ENCODE data around the gene FAM114A1.
"Not testable (repeated sequence)": the region's sequence is repeated elsewhere in the genome, so short reads cannot be mapped to it uniquely, and the experiment has no call there.

The FAM114A1 gene

DNA sequence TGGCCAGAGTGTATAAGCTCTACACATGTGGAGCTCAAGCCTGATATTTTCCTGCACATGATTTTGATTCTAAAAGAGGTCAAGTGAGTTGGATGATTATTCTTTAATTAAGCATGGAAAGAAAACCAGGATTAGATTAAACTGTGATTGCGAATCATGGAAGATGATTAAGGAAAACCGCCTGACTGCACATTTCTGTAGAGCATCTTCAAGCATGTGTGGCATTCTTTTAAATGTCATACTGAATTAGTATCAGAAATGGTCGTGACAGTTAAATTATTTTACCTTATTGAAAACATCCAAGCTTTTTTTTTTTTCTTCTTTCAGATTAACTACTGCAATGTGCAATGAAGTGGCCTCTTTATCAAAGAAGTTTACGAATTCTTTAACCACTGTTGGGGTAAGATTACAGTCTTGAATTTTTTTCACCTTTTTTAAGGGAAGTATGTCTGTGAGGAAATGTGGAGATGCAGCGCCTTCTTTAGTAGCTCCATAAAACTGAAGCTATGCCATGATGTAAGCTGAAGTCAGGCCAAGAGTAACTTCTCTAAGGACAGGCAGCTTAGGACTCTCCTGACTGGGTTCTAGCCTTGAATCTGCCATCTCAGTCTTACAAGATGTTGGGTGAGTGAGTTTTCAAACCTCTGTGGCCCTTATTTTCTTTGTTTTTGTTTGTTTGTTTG is 67.9 kb downstream of the FAM114A1 start:
- DNase-seq (ENCODE audit: low spot score): no peak

DNA sequence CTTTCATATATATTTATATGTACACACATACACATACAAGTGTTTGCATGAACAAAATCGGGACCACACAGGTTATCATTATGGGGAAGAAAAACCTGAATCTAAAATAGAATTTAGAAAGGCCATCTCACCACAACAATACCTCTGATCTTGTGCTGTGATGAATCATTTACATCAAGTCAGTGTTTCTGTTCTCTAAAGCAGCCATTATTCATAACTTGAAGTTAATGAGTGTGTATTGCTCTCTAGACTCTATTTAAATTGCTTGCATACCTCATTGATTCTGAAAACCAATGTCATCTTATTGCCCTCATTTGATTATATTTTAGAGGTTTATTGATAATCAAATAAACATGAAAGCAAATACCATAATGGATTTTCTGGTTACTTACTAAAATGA is 71.6 kb downstream of the FAM114A1 start:
- no peak for DNase-seq (ENCODE audit: low spot score)

DNA sequence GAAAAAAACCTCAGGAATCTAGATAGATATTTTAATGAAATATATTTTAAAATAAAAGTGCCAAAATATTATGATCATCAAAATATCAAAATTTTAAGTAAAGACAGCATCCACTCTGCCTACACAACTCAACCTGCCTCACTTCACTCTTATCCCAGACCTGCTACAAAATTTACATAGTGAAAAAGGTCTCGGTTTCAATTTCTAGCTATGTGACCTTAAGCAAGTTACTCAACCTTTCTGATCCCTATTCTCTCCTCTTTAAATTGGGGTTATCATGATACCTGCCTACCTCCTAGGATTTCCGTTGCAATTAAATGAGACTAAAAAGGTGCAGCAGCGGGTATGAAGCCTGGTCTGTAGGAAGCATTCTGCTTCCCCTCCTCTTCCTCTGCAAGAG is 72.9 kb downstream of the FAM114A1 start:
- DNase-seq (ENCODE audit: low spot score): no peak

DNA sequence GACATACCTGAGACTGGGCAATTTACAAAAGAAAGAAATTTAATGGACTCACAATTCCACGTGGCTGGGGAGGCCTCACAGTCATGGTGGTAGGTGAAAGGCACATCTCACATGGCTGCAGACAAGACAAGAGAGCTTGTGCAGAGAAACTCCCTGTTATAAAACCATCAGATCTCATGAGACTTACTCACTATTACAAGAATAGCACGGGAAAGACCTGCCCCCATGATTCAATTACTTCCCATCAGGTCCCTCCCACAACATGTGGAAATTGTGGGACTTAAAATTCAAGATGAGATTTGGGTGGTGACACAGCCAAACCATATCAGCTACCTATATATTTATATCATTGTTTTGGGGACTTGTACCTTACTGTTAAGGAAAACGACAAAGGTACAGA is 74.3 kb downstream of the FAM114A1 start:
- not testable (repeated sequence) for DNase-seq (ENCODE audit: low spot score)

DNA sequence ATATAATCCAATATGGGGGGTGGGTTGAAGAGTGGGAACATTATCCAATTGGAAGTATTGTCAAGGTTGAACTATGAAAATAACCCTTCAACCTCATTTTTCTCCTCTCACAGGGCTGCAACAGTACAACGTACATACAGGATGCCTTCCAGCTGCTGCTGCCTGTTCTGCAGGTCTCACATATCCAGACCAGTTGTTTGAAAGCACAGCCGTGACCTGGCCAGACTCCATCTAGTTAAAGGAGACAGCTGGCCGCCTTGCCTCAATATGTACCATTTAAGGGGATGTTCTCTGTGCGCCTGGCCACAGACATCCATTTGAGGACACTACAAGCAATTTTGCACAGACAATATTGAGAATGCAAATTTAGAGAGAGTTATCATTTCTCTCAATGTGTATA is 75.7 kb downstream of the FAM114A1 start:
- DNase-seq (ENCODE audit: low spot score): no peak

DNA sequence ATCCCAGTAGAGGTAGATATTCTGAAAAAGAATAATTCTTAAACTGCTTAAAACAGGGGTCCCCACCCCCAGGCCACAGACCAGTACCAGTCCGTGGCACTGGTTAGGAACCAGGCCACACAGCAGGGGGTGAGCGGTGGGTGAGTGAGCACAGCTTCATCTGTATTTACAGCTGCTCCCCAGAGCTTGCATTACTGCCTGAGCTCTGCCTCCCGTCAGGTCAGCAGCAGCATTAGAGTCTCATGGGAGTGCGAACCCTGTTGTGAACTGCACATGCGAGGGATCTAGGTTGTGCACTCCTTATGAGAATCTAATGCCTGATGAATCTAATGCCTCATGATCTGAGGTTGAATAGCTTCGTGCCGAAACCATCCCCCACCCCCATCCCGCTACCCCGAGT is 76.8 kb downstream of the FAM114A1 start:
- no peak for DNase-seq (ENCODE audit: low spot score)

DNA sequence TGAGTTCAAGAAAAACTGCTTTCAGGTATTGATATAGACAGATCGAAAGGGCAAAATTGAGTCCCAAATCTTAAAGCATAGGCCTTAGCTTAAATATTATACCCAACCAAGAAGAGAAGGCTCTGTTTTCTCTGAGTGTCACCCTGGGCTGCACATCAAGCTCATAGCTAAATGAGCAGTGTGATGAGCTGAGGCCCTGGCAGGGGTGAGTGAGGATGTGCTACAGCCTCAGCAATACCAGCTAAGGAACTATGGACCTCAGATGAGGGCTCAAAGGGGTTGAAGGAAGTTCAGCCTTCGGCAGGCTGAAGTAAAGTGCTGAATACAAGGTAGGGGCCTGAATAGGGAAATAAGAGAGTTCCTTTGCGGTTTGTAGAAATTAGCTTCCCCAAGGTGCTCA is 79.3 kb downstream of the FAM114A1 start:
- DNase-seq (ENCODE audit: low spot score): no peak

DNA sequence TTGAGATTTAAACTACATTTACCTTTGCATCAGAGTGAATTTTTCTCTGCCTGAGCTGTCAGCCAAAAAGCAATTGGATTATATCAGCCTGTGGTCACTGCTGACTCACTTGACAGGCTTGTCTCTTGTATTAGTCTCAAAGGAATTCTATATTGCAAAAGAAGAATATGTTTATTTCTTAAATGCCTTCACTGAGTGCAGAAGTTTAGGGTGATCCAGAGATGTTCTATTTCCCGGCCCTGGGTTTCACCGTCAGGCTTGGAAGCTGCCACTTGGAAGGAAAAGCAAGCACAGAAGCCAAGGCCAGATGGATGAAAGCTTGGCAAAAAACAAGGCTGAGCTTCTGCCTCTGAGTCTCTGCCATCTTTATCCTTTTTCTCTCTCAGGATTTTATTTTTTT is 80.9 kb downstream of the FAM114A1 start:
- DNase-seq (ENCODE audit: low spot score): no peak

DNA sequence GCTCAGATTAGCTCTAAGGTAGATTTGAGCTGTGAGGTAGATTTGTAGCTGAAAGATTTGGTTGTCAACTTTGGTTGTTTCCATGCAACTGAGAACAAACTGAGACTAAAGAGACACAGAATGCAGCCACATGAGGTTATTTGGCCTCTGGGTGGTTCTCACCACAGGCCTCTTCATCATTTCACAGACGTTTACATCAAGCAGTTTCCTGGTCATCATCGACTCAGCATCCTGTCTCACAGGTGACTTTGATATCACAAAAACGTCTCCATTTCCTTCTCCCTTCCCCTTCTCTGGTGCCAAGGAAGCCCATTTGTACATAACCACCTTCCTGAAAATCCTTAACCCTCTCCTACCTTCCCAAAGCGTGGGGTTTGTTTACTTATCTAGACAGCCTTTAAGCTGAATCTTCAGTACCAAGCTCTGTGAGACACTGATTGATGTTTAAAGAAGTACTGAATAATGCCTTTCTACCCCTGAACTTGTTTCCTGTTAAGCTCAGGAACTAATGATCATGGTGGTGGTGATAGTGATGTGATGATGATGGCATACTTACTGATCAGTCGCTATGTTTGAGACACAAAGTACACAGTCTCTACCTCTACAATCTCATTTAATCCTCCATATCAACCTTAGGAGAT is 81.9 kb downstream of the FAM114A1 start:
- DNase-seq (ENCODE audit: low spot score): no peak

DNA sequence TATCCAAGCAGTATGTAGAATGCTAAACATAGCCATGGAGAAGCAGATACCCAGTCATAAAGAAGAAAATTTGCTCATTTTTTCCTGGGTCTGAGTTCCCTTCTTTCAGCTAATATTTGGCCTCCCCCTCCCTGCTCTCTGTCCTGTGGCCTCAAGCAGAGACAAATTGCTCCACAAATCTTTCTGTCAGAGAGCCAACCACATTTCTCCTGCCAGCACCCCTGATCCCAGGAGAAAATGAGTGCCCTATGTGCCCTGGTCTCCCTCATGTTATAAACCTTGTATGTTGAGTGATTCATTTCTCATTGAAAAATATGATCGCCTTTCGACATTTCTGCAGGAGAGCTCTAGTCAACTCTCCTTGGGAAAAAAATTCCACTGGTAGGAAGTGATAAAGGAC is 82.6 kb downstream of the FAM114A1 start:
- no peak for DNase-seq (ENCODE audit: low spot score)

DNA sequence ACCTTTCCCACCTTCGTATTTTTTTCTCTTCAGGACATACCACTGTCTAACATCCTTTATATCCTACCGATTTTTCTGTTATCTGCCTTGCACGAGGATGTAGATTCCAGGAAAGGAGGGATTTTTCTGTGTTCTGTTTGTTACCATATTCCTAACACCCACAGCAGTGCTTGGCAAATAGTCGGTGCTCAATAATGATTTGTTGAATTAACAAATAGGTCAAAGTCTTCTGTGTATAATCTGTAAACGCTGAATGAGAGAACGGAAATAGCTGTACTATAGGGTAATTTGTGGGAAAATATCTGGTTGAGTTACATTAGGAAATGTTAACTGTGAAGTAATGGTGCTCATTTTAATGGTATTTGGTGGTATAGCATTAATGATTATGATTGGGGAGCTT is 83.1 kb downstream of the FAM114A1 start:
- DNase-seq (ENCODE audit: low spot score): no peak

DNA sequence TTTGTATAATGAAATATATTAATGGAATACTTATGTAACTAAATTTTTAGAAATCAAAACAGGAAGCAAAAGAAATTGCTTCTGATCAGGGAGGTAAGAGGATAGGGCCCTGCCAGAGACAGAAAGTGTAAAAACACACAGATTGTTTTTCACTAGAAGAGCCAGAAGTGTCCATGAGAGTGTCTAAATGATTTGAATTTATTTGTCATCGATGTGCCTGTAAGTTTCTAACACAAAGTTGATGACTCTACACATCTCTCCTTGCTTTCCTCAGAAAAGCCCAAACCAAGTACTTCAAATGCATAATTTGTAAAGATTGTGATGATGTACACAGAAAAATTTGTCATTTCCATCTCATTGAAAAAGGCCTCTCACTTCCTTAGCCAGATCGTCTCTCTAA is 84.0 kb downstream of the FAM114A1 start:
- no peak for DNase-seq (ENCODE audit: low spot score)

DNA sequence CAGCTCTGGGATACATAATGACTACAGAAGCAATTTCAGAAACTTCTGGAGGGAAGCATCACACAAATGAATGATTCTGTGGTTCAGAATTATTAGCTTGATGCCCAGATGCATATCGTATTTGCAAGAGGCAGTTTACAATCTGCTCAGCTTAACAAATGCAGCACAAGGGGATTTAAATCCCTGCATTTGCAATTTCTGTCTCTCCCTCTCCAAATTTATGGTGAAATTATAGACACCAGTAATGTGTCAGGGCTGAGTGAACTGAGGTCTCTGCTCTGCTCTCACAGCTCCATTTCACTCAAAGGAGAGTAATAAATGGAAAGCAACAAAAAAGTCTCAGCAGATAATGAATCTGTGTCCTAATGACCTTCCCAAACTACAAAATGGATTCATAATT is 84.4 kb downstream of the FAM114A1 start:
- DNase-seq (ENCODE audit: low spot score): no peak

DNA sequence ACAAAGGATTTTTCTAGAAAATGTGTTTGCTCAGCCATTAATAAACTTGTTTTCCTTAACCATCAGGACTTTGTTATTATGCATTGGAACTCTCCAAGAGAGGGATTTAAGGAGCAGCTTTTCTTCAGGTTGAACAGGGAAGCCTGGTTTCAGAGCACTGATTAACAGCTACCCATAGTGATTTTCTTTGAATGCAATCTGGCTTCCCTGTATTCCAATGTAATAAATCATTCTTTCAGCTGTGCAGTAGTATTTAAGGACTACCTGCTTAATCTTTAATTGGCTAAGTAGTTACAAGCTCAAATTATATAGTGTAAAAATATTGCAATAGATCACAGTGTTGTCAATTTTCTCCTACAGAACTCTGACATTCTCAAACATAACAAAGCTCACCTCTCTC is 87.1 kb downstream of the FAM114A1 start:
- no peak for DNase-seq (ENCODE audit: low spot score)

DNA sequence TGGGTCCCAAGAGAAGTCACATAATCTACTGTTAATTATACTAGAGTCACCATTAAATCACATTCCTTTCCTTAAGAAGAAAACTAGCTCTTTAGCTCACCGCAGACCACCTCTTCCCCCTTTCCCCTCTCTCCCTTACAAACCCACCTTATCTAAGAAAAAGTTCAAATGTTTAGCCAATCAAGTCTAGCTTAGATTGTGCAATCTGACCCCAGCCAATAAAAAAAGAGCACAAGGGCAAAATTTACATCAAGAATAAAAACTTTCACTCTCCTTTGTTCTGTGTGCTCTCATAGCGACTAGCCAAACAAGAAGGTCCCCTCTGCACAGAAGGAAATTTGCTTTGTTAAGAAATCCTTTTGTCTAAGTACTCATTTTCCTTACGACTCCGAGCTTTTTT is 88.4 kb downstream of the FAM114A1 start:
- DNase-seq (ENCODE audit: low spot score): no peak

DNA sequence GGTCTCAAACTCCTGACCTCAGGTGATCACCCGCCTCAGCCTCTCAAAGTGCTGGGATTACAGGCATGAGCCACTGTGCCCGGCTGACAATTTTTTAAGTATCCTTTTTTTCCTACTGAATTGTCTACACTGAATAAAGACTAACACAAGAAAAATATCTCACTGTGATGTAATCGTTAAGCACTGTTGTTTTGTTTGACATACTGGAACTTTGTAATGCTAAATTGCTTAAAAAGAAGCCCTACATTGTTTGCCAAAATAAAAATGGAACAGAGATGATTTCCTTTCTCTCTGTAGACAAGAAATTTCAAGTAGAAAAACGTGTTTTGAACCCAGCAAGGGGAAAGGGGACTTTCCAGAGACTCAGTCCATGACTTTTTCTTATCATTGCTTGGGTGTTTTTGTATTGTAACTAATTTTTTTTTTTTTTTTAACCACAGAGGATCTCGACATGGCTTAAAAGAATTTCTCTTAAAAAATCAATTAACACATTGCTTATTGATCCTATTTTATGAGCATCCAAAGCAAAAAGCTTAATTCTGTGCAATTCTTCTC is 89.7 kb downstream of the FAM114A1 start:
- DNase-seq (ENCODE audit: low spot score): no peak

DNA sequence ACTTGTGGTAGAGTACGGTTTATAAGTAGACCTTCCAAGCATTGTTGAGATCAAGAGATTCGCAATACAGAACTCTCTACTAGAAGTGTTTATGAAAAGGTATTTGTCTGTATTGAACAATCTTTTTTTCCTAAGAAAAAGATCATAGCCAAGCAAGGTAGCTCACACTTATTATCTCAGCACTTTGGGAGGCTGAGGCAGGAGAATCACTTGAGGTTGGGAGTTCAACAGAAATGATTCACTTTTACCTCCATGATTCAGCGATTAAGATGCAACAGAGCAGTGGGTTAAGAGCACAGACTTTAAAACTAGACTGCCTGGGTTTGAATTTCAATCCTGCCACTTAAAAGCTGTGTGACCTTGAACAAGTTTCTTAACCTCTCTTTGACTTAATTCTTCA is 90.3 kb downstream of the FAM114A1 start:
- DNase-seq (ENCODE audit: low spot score): no peak

DNA sequence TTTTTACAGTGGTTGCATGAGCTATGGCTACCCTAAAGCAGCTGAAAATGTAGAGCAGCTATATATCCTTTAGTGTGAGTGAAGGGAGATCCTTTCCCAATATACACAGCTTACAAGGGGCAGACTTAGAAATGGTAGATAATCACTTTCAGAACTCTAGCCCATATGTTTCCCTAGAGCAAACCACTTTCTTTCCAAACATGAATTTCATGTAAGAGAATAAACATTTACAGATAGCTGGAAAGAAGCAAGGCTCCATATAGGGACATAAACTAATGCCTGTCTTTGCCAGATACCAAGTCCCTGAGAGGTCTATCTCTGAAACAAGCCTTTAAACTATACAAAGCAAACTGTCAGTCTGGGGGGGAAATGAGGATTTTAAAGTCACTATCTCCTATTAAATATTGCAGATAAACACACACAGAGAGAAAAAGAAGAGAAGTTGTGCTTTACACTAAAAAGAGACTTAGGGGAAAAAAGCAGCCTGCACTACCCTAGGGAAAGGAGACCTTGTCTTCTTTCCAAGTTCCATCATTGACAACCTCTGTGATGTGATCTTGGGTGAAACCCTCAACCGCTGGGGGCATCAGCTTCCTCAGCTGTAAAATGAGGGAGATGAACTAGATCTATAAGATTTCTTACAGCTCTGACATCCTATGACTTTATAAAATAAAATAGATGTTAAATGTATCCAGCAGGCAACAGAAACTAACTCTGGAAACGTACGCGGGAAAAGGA is 91.0 kb downstream of the FAM114A1 start:
- no peak for DNase-seq (ENCODE audit: low spot score)

DNA sequence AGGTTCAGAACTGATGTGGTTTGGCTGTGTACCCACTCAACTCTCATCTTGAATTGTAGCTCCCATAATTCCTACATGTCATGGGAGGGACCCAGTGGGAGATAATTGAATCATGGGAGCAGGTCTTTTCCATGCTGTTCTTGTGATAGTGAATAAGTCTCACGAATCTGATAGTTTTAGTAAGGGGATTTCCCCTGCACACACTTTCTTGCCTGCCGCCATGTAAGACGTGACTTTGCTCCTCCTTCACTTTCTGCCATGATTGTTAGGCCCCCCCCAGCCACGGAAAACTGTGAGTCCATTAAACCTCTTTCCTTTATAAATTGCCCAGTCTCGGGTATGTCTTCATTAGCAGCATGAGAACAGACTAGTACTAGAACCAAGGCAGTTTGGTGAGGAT is 91.6 kb downstream of the FAM114A1 start:
- not testable (repeated sequence) for DNase-seq (ENCODE audit: low spot score)

DNA sequence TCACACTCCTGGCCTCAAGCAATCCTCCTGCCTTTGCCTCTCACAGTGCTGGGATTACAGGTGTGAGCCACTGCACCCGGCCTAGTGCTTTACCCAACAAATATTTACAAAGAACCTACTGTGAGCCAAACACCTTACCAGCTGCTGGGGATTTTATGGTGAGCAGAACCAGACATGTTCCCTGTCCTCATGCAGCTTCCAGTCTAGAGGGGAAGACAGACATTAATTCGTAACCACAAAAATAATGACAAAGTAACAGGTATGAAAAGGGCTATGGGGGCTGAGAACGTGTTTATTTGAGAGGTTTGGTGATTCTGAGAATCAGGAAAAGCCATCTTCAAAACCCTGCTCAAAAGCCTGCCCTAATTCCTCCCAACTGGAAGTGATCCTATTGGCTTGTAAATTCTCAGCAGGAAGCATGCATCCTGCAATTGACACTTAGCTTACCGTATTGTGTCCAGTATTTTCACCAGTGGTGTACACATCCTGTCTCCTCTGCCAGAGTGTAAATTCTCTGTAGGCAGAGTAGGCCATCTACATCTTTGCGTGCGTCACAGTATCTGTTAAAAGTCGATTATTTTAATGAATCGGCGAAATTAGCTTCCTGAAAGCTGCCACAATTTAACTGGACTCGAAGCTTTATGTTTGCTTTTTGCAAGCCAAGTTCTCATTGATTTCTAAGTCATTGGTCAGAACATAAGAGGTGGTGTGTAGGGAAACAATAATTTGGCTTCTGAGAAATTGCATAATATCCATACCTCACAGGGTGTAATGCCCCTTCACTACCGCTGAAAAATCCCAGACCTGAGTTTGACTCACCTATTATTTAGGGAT is 97.6 kb downstream of the FAM114A1 start:
- DNase-seq (ENCODE audit: low spot score): no peak

DNA sequence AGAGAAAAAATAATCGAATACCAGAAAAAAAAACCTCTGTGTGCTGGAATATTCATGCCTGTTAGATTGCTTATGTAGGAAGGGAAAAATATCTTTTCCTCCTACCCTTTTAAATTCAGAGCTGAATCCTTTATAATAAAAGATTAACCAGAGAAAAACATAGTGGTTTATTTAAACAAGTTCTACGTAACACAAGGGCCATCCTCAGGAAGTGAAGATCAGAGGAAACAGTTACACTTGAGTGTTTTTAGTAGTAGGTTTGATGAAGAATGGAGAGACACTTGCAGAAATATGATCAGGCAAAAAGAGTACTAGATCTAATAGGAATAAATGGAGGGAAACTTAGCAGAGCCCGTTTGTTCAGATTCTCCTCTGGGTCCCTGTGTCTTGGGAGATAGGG is 98.3 kb downstream of the FAM114A1 start:
- DNase-seq (ENCODE audit: low spot score): no peak

Data from NAMALWA (cell line).